Fibroblast of pulmonary artery (primary cell): ENCODE results near the gene DGKE.

ENCODE experiments used
- DNase-seq: peaks from one replicate; pipeline ENCODE4 v3.0.0-alpha.2; 2010; ENCODE audit warnings: low read depth
- H3K4me3 ChIP-seq: replicated peaks from 2 replicates; pipeline ENCODE4 v1.5.1; 2011; ENCODE audit warnings: low read depth, mild to moderate bottlenecking, control low read depth, low read length, moderate library complexity
- TF ChIP-seq, protein P1 (sequence below): IDR thresholded peaks from 2 replicates; pipeline ENCODE4 v1.5.1; 2011; ENCODE audit warnings: mild to moderate bottlenecking, control low read depth, low read length, inconsistent platforms; ENCODE audit errors: missing control alignments

The DGKE gene

DNA sequence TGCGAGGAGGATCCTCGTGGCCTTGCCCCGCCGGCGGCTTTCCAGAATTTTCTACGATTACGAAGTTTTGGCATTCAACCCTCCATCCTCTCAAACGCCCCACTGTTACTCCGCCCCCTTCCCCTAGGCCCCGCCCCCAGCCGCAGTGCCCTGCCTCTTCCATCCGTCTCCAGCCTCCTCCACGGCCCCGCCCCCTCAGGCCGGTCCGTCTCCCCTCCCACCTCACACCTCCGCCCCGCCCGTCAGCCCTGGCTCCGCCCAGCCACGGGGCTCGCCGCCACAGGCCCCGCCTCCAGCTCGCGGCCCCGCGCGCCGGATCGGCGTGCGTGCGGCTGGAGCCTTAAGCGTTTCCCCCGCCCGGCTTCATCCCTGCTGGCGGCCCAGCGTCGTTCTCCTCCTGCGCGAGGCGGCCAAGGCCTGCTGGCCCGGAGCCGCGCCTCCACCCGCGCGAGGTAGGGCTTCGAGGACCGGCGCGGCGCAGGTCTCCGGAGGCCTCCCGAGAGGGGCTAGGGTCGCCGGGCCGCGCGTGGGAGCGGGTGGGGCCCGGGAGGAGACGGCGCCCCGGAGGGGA, at the start of gene DGKE, which contains the start of gene C17orf67:
DGKE (plus strand) TSS at position 343 of the 571 bp plus-strand sequence. CDS start 645 bp downstream, outside the sequence.
C17orf67 (minus strand) TSS at position 112 of the 571 bp plus-strand sequence. CDS start 18,110 bp downstream, outside the sequence.
- peak within 1 kb of the TSS; percentile 73 for H3K4me3 ChIP-seq
- DNase-seq, result peak; percentile 96
- TF ChIP-seq, protein P1, sequence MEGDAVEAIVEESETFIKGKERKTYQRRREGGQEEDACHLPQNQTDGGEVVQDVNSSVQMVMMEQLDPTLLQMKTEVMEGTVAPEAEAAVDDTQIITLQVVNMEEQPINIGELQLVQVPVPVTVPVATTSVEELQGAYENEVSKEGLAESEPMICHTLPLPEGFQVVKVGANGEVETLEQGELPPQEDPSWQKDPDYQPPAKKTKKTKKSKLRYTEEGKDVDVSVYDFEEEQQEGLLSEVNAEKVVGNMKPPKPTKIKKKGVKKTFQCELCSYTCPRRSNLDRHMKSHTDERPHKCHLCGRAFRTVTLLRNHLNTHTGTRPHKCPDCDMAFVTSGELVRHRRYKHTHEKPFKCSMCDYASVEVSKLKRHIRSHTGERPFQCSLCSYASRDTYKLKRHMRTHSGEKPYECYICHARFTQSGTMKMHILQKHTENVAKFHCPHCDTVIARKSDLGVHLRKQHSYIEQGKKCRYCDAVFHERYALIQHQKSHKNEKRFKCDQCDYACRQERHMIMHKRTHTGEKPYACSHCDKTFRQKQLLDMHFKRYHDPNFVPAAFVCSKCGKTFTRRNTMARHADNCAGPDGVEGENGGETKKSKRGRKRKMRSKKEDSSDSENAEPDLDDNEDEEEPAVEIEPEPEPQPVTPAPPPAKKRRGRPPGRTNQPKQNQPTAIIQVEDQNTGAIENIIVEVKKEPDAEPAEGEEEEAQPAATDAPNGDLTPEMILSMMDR, result no peak

DNA sequence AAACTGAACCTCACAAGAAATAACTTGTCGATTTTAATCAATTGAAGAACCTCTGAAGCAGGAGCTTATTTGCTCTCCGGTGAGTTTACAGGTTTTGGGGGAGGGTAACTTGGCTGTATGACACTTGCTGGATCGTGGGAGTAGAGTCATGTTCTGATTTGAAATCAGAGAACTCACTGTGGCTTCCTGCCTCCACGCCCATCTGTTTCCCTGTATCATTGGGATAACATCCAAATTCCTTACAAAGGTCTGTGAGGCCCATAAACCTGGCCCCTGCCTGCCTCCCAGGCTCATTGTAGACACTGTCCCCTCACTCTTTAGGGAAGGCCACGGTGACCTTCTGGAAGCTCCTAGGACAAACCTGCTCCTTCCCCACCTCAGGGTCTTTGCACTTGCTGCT, 48.5 kb upstream of the DGKE start:
- no peak overlapping the region for H3K4me3 ChIP-seq
- peak; percentile 17 for DNase-seq
- TF ChIP-seq, protein P1, result no peak

DNA sequence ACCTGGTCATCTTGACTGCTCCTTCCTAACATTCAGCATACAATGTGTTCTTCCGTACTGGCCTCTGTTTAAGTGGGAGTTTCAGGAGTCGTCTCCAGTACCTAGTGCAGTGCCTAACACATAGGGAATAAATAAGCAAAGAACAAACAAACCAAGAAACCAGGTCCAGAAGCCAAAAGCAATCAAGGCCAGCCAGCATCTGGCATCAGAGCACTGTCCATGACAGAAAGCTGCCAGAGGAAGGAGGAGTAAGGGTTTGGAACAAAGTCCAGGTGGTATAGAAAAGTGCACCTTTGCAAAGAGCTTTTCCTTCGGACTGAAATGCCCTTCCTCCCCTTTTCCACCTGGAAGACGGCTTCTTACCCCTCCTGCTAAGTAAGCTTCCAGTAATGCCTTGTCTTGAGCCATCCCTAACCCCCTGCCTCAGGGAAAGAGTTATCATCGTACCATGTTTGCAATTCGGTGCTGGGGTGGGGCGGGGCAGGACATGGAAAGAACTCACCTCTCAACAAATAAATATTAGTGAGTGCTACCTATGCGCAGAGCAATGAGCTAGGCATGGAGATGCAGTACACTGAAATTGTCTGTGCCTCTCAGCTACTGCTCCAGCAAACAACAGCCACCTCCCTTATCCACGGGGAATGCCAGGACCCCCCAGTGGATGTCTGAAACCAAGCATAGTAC, 47.8 kb upstream of the DGKE start:
- TF ChIP-seq, protein P1, result no peak
- DNase-seq, result no peak
- H3K4me3 ChIP-seq, result no peak overlapping the region

DNA sequence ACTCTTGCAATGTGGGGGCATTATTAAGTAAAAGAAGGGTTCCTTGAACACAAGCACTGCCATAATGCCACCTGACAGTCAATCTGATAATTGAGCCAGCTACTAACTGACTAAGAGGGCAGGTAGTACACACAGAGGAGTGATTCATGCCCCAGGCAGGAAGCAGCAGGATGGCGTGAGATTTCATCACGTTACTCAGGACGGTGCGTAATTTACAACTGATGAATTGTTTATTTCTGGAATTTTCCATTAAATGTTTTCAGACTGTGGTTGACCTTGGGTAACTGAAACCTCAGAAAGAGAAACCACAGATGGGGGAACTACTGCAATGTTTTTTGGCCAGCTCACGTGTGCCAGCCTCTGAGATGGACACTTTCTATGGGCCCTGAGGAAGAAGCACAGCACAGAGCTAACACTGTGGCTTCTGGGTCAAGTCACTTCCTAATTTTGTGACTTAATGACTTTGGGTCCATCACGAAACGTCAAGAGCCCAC, 46.9 kb upstream of the DGKE start:
- no peak overlapping the region for H3K4me3 ChIP-seq
- TF ChIP-seq, protein P1, result no peak
- DNase-seq, result peak; percentile 88

DNA sequence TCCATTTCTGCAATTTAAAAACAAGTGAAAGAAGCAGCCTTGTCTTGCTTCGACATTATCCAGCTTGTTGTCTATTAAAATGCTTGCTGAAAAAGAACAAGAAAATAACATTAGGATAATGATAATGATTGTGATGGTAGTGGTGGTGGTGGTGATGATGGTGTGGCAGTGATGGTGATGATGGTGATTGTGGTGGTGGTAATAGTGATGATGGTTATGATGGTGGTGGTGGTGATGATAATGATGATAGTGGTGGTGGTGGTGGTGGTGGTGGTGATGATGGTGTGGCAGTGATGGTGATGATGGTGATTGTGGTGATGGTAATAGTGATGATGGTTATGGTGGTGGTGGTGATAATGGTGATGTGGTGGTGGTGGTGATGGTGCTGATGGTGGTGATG, 41.7 kb upstream of the DGKE start:
- H3K4me3 ChIP-seq, result no peak overlapping the region
- TF ChIP-seq, protein P1, result no peak
- DNase-seq, result no peak

DNA sequence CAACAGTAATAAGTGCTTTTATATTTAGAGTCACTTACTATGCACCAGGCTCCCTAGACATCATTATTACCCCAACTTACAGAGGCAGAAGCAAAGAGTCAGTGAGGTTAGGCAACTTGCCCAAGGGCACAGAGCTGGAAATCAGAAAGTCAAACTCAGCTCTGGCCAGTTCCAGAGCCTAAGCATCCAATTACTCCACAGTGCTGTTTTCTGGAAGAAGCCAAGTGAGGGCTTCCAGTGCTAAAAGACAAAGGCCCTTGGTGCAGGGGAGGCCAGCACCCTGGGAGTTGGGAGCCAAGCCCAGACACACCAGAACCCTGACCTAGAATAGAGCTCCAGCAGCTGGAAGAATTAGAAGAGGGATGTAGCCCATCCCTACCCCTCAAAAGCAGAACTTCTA, 40.4 kb upstream of the DGKE start:
- TF ChIP-seq, protein P1, result no peak
- H3K4me3 ChIP-seq, result no peak overlapping the region
- no peak for DNase-seq

DNA sequence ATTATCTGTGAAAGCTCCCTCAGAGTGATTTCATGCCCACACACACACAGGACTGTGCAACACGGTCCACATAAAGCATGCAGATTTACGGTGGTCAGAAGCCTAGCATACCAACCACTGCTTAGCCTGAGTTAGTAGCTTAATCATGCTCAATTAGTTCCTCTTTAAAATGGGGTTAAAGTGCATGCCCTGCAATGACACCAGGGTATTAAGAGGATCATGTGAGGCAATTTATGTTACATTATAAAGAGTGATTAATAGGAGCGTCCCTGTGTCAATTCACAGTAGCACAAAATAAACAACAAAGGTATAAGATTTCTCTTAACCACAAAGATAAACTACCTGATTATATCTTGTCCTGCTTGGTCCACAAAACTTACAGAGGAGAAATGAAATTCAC, 40.0 kb upstream of the DGKE start:
- DNase-seq, result no peak
- TF ChIP-seq, protein P1, result no peak
- H3K4me3 ChIP-seq, result no peak overlapping the region
